Neural crest cell (in vitro differentiated cells): ENCODE results near the gene FAM204A. TPM values are rescaled to one million over a fixed set of nuclear protein-coding genes. Genes with fewer than 3 reads are reported as not detected.

ENCODE experiments used
- DNase-seq: peaks from one replicate; pipeline ENCODE4 v3.0.0; 2021; ENCODE audit warnings: low read depth, mixed read lengths, low spot score
- H3K27ac Mint-ChIP-seq: one replicate; pipeline ENCODE4 v1.8.0; 2021; ENCODE audit warnings: mild to moderate bottlenecking, mixed read lengths; ENCODE audit not compliant: unreplicated experiment
- H3K27me3 Mint-ChIP-seq: 2 replicates; pipeline ENCODE4 v1.8.0; 2021; ENCODE audit warnings: low read depth, mild to moderate bottlenecking, mixed read lengths
- H3K36me3 Mint-ChIP-seq: 2 replicates; pipeline ENCODE4 v1.8.0; 2021; ENCODE audit warnings: low read depth, mild to moderate bottlenecking, mixed read lengths
- H3K4me1 Mint-ChIP-seq: 2 replicates; pipeline ENCODE4 v1.8.0; 2021; ENCODE audit warnings: mixed read lengths
- H3K4me3 Mint-ChIP-seq: one replicate; pipeline ENCODE4 v1.8.0; 2021; ENCODE audit warnings: mild to moderate bottlenecking, mixed read lengths
- H3K9me3 Mint-ChIP-seq: 2 replicates; pipeline ENCODE4 v1.8.0; 2021; ENCODE audit warnings: mixed read lengths
- CTCF ChIP-seq: fragments of 200-600 bp; sonication (generic); conservative IDR thresholded peaks from 2 replicates; pipeline ENCODE4 v1.5.0; 2021; ENCODE audit warnings: antibody characterized with exemption, mild to moderate bottlenecking
- total RNA-seq: library from RNA; stranded (reverse); gene quantifications from 2 replicates; pipeline ENCODE4 v1.2.1, GENCODE V29; 2021

The FAM204A gene
- total RNA-seq, 1 donor from 2014 or later: 74.7 TPM

GRCh38 chr10:118264252-118264651, 77.9 kb downstream of the FAM204A start:
- H3K9me3 Mint-ChIP-seq: no peaks in the 10 kb centered on the region
- H3K27ac Mint-ChIP-seq: no peak overlapping the region
- H3K27me3 Mint-ChIP-seq: peaks cover 30% of the 10 kb centered on the region
- no peak for DNase-seq
- H3K36me3 Mint-ChIP-seq: no peaks in the 10 kb centered on the region
- no peaks in the 10 kb centered on the region for H3K4me1 Mint-ChIP-seq
- no peak overlapping the region for H3K4me3 Mint-ChIP-seq
- no peak for TF ChIP-seq CTCF

- Mint-ChIP-seq H3K27ac (no peak overlapping the region), H3K36me3 (no peaks in the 10 kb centered on the region), H3K4me1 (peaks cover 8% of the 10 kb centered on the region), H3K4me3 (no peak overlapping the region), H3K9me3 (no peaks in the 10 kb centered on the region), H3K27me3 (peaks cover 23% of the 10 kb centered on the region)
- no peak for DNase-seq
- TF ChIP-seq CTCF: no peak
These were observed 79.6 kb downstream of the FAM204A start for GRCh38 chr10:118262538-118262937.

GRCh38 chr10:118259288-118259906, 82.7 kb downstream of the FAM204A start:
- peak; percentile 84 for TF ChIP-seq CTCF
- Mint-ChIP-seq H3K27ac (no peak overlapping the region), H3K36me3 (no peaks in the 10 kb centered on the region), H3K4me1 (peaks cover 18% of the 10 kb centered on the region), H3K4me3 (no peak overlapping the region), H3K27me3 (peaks cover 16% of the 10 kb centered on the region), H3K9me3 (no peaks in the 10 kb centered on the region)
- peak; percentile 65 for DNase-seq

- no peak for TF ChIP-seq CTCF
- Mint-ChIP-seq H3K4me3 (no peak overlapping the region), H3K36me3 (no peaks in the 10 kb centered on the region), H3K27ac (no peak overlapping the region), H3K9me3 (no peaks in the 10 kb centered on the region), H3K4me1 (peaks cover 18% of the 10 kb centered on the region), H3K27me3 (peaks cover 16% of the 10 kb centered on the region)
- DNase-seq: no peak
These were observed 83.8 kb downstream of the FAM204A start for GRCh38 chr10:118258285-118258684.

- DNase-seq: no peak
- H3K4me3 Mint-ChIP-seq: no peak overlapping the region
- peaks cover 18% of the 10 kb centered on the region for H3K4me1 Mint-ChIP-seq
- H3K9me3 Mint-ChIP-seq: no peaks in the 10 kb centered on the region
- H3K36me3 Mint-ChIP-seq: no peaks in the 10 kb centered on the region
- no peak for TF ChIP-seq CTCF
- peaks cover 11% of the 10 kb centered on the region for H3K27me3 Mint-ChIP-seq
- no peak overlapping the region for H3K27ac Mint-ChIP-seq
These were observed 85.1 kb downstream of the FAM204A start for GRCh38 chr10:118256825-118257570.
